Measurements from ENCODE around the gene HOXD8.

HOXD8 gene

GRCh38 chr2:176147800-176148496 lies 18.4 kb downstream of the HOXD8 start:
- no peak for DNase-seq (ENCODE audit: low spot score)

GRCh38 chr2:176148751-176149421 lies 19.4 kb downstream of the HOXD8 start:
- no peak for DNase-seq (ENCODE audit: low spot score)

GRCh38 chr2:176149481-176149938 lies 20.0 kb downstream of the HOXD8 start:
- DNase-seq (ENCODE audit: low spot score): no peak

- DNase-seq (ENCODE audit: low spot score): no peak
Observed at GRCh38 chr2:176149939-176150583, 20.6 kb downstream of the HOXD8 start.

- no peak for DNase-seq (ENCODE audit: low spot score)
Observed at GRCh38 chr2:176150584-176151441, 21.3 kb downstream of the HOXD8 start.

GRCh38 chr2:176151442-176152287 lies 22.2 kb downstream of the HOXD8 start, which contains the start of gene HOXD4:
Gene HOXD4, plus strand, starts transcription at chr2:176151550. Its CDS starts 84 bp downstream, at chr2:176151634.
- no peak for DNase-seq (ENCODE audit: low spot score)

GRCh38 chr2:176152350-176153181 lies 23.1 kb downstream of the HOXD8 start:
- no peak for DNase-seq (ENCODE audit: low spot score)

GRCh38 chr2:176154576-176155252 lies 25.2 kb downstream of the HOXD8 start:
- DNase-seq (ENCODE audit: low spot score): no peak

GRCh38 chr2:176155356-176156044 lies 26.0 kb downstream of the HOXD8 start:
- no peak for DNase-seq (ENCODE audit: low spot score)

- DNase-seq (ENCODE audit: low spot score): no peak
Observed at GRCh38 chr2:176156301-176156806, 26.8 kb downstream of the HOXD8 start.

- DNase-seq (ENCODE audit: low spot score): no peak
Observed at GRCh38 chr2:176156807-176157498, 27.4 kb downstream of the HOXD8 start, which contains the start of gene HOXD3. Gene HOXD3, plus strand, starts transcription at chr2:176157307. Its CDS starts 11,808 bp downstream, at chr2:176169115.

GRCh38 chr2:176157499-176158185 lies 28.1 kb downstream of the HOXD8 start:
- no peak for DNase-seq (ENCODE audit: low spot score)

GRCh38 chr2:176158186-176158591 lies 28.7 kb downstream of the HOXD8 start:
- no peak for DNase-seq (ENCODE audit: low spot score)

- no peak for DNase-seq (ENCODE audit: low spot score)
Observed at GRCh38 chr2:176158855-176159662, 29.6 kb downstream of the HOXD8 start.

- no peak for DNase-seq (ENCODE audit: low spot score)
Observed at GRCh38 chr2:176159663-176160250, 30.3 kb downstream of the HOXD8 start.
